CD8-positive, alpha-beta memory T cell (primary cell): ENCODE results near the gene FGD5. TPM values are rescaled to one million over a fixed set of nuclear protein-coding genes. Genes with fewer than 3 reads are reported as not detected.

Experiments used
- CTCF ChIA-PET: fragments of 350-600 bp; sonication (Branson Sonifier 250); formaldehyde crosslinking; loops from one replicate; lab custom pipeline; 2021; ENCODE audit warnings: antibody characterized with exemption; lab: Charles Lee
- POLR2A ChIA-PET: fragments of 350-600 bp; sonication (Branson Sonifier 250); formaldehyde crosslinking; loops from one replicate; lab custom pipeline; 2021; ENCODE audit warnings: antibody characterized with exemption; lab: Charles Lee
- DNase-seq, 5 donors: peaks; one replicate each; pipeline versions ENCODE4 v3.0.0 to v3.0.0-alpha.2; 2020 to 2022; ENCODE audit warnings: mixed read lengths in 1 of 5
- H3K27ac ChIP-seq: one replicate; pipeline ENCODE4 v1.7.0; 2013; ENCODE audit warnings: low read depth, mild to moderate bottlenecking, low read length, moderate library complexity
- H3K27me3 ChIP-seq: 2 replicates; pipeline ENCODE4 v1.7.0; 2013; ENCODE audit warnings: low read length, mild to moderate bottlenecking; ENCODE audit not compliant: insufficient read depth, poor library complexity, severe bottlenecking
- H3K36me3 ChIP-seq: 2 replicates; pipeline ENCODE4 v1.7.0; 2013; ENCODE audit warnings: mild to moderate bottlenecking, low read length, moderate library complexity; ENCODE audit not compliant: insufficient read depth
- H3K4me1 ChIP-seq: 2 replicates; pipeline ENCODE4 v1.7.0; 2013; ENCODE audit warnings: mild to moderate bottlenecking, low read length, moderate library complexity; ENCODE audit not compliant: insufficient read depth
- H3K4me3 ChIP-seq: 2 replicates; pipeline ENCODE4 v1.7.0; 2013; ENCODE audit warnings: mild to moderate bottlenecking, low read length
- H3K9me3 ChIP-seq: 2 replicates; pipeline ENCODE4 v1.7.0; 2013; ENCODE audit warnings: mild to moderate bottlenecking, low read length
- H3K27ac Mint-ChIP-seq, 8 donors: one replicate each; pipeline ENCODE4 v1.8.0; 2020 to 2021; ENCODE audit warnings: mixed read lengths in 8 of 8, mild to moderate bottlenecking in 6 of 8, inconsistent platforms in 3 of 8, moderate library complexity in 3 of 8
- H3K27me3 Mint-ChIP-seq, 2 donors: one replicate each; pipeline ENCODE4 v1.8.0; 2020 to 2021; ENCODE audit warnings: mixed read lengths in 2 of 2, mild to moderate bottlenecking in 1 of 2, moderate library complexity in 1 of 2
- H3K36me3 Mint-ChIP-seq, 3 donors: one replicate each; pipeline ENCODE4 v1.8.0; 2020 to 2021; ENCODE audit warnings: mixed read lengths in 3 of 3, inconsistent platforms in 1 of 3, mild to moderate bottlenecking in 1 of 3
- H3K4me1 Mint-ChIP-seq, 3 donors: one replicate each; pipeline ENCODE4 v1.8.0; 2020 to 2021; ENCODE audit warnings: mixed read lengths in 3 of 3, inconsistent platforms in 1 of 3, mild to moderate bottlenecking in 1 of 3
- H3K4me3 Mint-ChIP-seq, 7 donors: one replicate each; pipeline ENCODE4 v1.8.0; 2020 to 2021; ENCODE audit warnings: mixed read lengths in 7 of 7, mild to moderate bottlenecking in 6 of 7, moderate library complexity in 4 of 7, inconsistent platforms in 2 of 7
- H3K9me3 Mint-ChIP-seq, 5 donors: one replicate each; pipeline ENCODE4 v1.8.0; 2020 to 2022; ENCODE audit warnings: mixed read lengths in 5 of 5, mild to moderate bottlenecking in 3 of 5, moderate library complexity in 2 of 5, inconsistent platforms in 1 of 5
- polyA plus RNA-seq: library from polyadenylated mRNA; unstranded; fragments of 300-500 nt; fragmentation: Illumina TruSeq; gene quantifications from one replicate; pipeline ENCODE4 v1.2.3, GENCODE V29; 2021
- total RNA-seq, 2 experiments: library from RNA; stranded (reverse); gene quantifications; one replicate each; pipeline ENCODE4 v1.2.3, GENCODE V29; 2021

Gene FGD5
- total and polyA plus RNA-seq, 3 experiments from 2014 or later, result not detected

DNA sequence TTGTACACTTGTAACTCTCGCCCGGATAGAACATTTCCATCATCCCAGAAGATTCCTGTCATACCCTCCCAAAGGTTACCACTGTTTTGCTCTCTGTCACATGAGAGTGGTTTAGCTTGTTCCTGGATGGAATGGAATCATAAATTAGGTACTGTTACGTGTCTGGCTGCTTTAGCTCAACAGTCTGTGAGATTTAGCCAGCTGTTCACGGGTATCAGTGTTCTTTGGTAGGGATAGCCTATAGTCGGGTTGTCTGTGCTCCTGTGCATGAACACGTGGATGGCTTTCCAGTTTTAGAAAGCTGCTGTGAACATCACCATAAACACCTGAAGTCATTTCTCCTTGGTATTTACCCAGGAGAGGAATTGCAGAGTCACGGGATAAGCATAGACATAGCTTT is 70.4 kb downstream of the FGD5 start:
- peaks cover 0 to 3% (median 0%) of the 10 kb centered on the region in 3 donors for H3K36me3 Mint-ChIP-seq
- Histone ChIP-seq H3K27ac (no peak overlapping the region), H3K9me3 (no peaks in the 10 kb centered on the region), H3K27me3 (no peaks in the 10 kb centered on the region), H3K4me1 (peaks cover 21% of the 10 kb centered on the region), H3K4me3 (no peak overlapping the region), H3K36me3 (no peaks in the 10 kb centered on the region)
- H3K27ac Mint-ChIP-seq, result no peak overlapping the region
- no peak overlapping the region for H3K4me3 Mint-ChIP-seq
- ChIA-PET POLR2A (no interaction called here), CTCF (interaction anchor here (1.6 kb wide), 1 partner anchor 32 kb away, joined by 4 read pairs; no protein-coding TSS in a partner anchor)
- DNase-seq, result no peak
- H3K27me3 Mint-ChIP-seq, result peaks cover 12 to 15% of the 10 kb centered on the region in 2 donors
- peaks cover 16 to 33% (median 25%) of the 10 kb centered on the region in 3 donors for H3K4me1 Mint-ChIP-seq
- H3K9me3 Mint-ChIP-seq, result no peaks in the 10 kb centered on the region

DNA sequence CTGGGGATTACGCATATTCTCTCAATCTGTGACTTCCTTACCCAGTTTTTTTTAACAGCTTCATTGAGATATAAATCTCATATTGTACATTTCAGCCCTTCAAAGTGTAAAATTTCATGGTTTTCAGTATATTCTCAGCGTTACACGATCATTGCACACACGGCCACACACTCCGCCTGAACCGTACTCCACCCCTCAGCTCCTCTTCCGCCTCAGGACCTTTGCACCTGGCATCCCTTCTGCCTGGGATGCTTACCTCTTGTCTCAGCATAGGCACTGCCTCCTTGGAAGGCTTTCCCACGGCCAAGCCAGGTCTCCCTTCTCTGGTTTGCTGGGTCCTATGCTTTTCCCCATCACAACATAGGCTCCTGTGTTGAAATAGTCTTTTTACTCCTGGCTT is 71.2 kb downstream of the FGD5 start:
- Histone ChIP-seq H3K27me3 (no peaks in the 10 kb centered on the region), H3K4me3 (no peak overlapping the region), H3K27ac (no peak overlapping the region), H3K9me3 (no peaks in the 10 kb centered on the region), H3K4me1 (peaks cover 14% of the 10 kb centered on the region), H3K36me3 (no peaks in the 10 kb centered on the region)
- H3K4me1 Mint-ChIP-seq, result peaks cover 10 to 26% (median 17%) of the 10 kb centered on the region in 3 donors
- peaks cover 0 to 3% (median 0%) of the 10 kb centered on the region in 3 donors for H3K36me3 Mint-ChIP-seq
- H3K4me3 Mint-ChIP-seq, result no peak overlapping the region
- no peaks in the 10 kb centered on the region for H3K9me3 Mint-ChIP-seq
- CTCF ChIA-PET, result no interaction called here
- peak overlapping the region in 1 of 8 donors; percentile 21 for H3K27ac Mint-ChIP-seq
- peaks cover 12 to 16% of the 10 kb centered on the region in 2 donors for H3K27me3 Mint-ChIP-seq
- no peak for DNase-seq
- POLR2A ChIA-PET, result no interaction called here

DNA sequence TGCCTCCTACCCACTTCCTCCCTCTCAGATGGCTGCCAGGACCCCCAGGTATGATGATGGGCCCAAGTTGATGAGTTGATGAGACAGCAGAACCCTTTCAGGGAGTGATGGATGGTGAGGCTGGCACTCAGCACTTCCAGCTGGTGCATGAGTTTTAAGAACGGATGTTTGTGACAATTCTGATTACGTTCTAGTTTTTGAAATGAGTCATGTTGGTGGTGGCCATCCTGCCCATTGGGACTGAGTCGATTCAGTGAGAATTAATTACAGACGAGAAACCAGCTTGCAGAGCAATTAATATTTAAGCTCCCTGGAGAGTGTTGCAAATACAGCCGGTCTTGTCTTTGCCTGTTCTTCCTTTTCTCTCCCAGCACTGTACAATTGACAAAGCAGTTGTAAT is 71.7 kb downstream of the FGD5 start:
- H3K9me3 ChIP-seq, result no peaks in the 10 kb centered on the region
- no peak overlapping the region for H3K4me3 ChIP-seq
- Mint-ChIP-seq H3K4me1 (peaks cover 5 to 20% (median 12%) of the 10 kb centered on the region in 3 donors), H3K27ac (peak overlapping the region in 1 of 8 donors; percentile 21), H3K4me3 (no peak overlapping the region), H3K36me3 (peaks cover 0 to 3% (median 0%) of the 10 kb centered on the region in 3 donors), H3K27me3 (peaks cover 10 to 19% of the 10 kb centered on the region in 2 donors), H3K9me3 (no peaks in the 10 kb centered on the region)
- DNase-seq, result no peak
- H3K4me1 ChIP-seq, result peaks cover 9% of the 10 kb centered on the region
- ChIA-PET POLR2A (no interaction called here), CTCF (no interaction called here)
- no peaks in the 10 kb centered on the region for H3K36me3 ChIP-seq
- no peaks in the 10 kb centered on the region for H3K27me3 ChIP-seq
- H3K27ac ChIP-seq, result no peak overlapping the region

GRCh38 chr3:14891135-14892132 is 72.7 kb downstream of the FGD5 start:
- H3K27me3 ChIP-seq, result no peaks in the 10 kb centered on the region
- H3K4me3 Mint-ChIP-seq, result no peak overlapping the region
- peaks cover 3 to 11% (median 8%) of the 10 kb centered on the region in 3 donors for H3K4me1 Mint-ChIP-seq
- H3K27me3 Mint-ChIP-seq, result peaks cover 9 to 18% of the 10 kb centered on the region in 2 donors
- H3K36me3 ChIP-seq, result no peaks in the 10 kb centered on the region
- no peak overlapping the region for H3K27ac Mint-ChIP-seq
- CTCF ChIA-PET, result interaction anchor here (0.8 kb wide), 1 partner anchor 13 kb away, joined by 3 read pairs; no protein-coding TSS in a partner anchor
- POLR2A ChIA-PET, result no interaction called here
- no peak overlapping the region for H3K4me3 ChIP-seq
- no peak for DNase-seq
- no peaks in the 10 kb centered on the region for H3K4me1 ChIP-seq
- H3K9me3 ChIP-seq, result no peaks in the 10 kb centered on the region
- peaks cover 0 to 3% (median 0%) of the 10 kb centered on the region in 3 donors for H3K36me3 Mint-ChIP-seq
- H3K27ac ChIP-seq, result no peak overlapping the region
- no peaks in the 10 kb centered on the region for H3K9me3 Mint-ChIP-seq

GRCh38 chr3:14892226-14892625 is 73.5 kb downstream of the FGD5 start:
- CTCF ChIA-PET, result interaction anchor here (1.5 kb wide), 1 partner anchor 29 kb away, joined by 3 read pairs; no protein-coding TSS in a partner anchor
- no peaks in the 10 kb centered on the region for H3K27me3 ChIP-seq
- Mint-ChIP-seq H3K4me1 (peaks cover 3 to 8% (median 3%) of the 10 kb centered on the region in 3 donors), H3K27ac (no peak overlapping the region), H3K36me3 (peaks cover 0 to 3% (median 0%) of the 10 kb centered on the region in 3 donors), H3K9me3 (no peaks in the 10 kb centered on the region), H3K4me3 (no peak overlapping the region), H3K27me3 (peaks cover 4 to 20% of the 10 kb centered on the region in 2 donors)
- H3K36me3 ChIP-seq, result no peaks in the 10 kb centered on the region
- H3K4me3 ChIP-seq, result no peak overlapping the region
- no peaks in the 10 kb centered on the region for H3K4me1 ChIP-seq
- DNase-seq, result no peak
- no peak overlapping the region for H3K27ac ChIP-seq
- POLR2A ChIA-PET, result no interaction called here
- no peaks in the 10 kb centered on the region for H3K9me3 ChIP-seq

DNA sequence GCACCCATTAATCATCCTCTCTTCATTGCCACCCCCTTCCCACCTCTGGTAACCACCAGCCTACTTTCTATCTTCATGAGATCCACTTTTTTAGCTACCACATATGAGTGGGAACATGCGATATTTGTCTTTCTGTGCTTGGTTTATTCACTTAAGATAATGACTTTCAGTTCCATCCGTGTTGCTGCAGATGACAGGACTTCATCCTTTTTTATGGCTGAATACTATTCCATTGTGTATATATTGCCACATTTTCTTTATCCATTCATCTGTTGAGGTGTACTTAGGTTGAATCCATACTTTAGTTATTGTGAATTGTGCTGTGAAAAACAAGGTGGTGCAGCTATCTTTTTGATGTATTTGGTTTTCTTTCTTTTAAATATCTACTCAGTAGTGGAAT is 75.3 kb downstream of the FGD5 start:
- H3K9me3 ChIP-seq, result no peaks in the 10 kb centered on the region
- Mint-ChIP-seq H3K4me1 (peaks cover 3 to 8% (median 4%) of the 10 kb centered on the region in 3 donors), H3K9me3 (no peaks in the 10 kb centered on the region), H3K27ac (no peak overlapping the region), H3K4me3 (no peak overlapping the region), H3K36me3 (peaks cover 0 to 3% (median 0%) of the 10 kb centered on the region in 3 donors), H3K27me3 (peaks cover 0 to 29% of the 10 kb centered on the region in 2 donors)
- H3K4me1 ChIP-seq, result no peaks in the 10 kb centered on the region
- no peaks in the 10 kb centered on the region for H3K36me3 ChIP-seq
- ChIA-PET POLR2A (no interaction called here), CTCF (interaction anchor here (0.8 kb wide), 1 partner anchor 8 kb away, joined by 3 read pairs; no protein-coding TSS in a partner anchor)
- H3K4me3 ChIP-seq, result no peak overlapping the region
- H3K27me3 ChIP-seq, result no peaks in the 10 kb centered on the region
- H3K27ac ChIP-seq, result no peak overlapping the region
- no peak for DNase-seq

DNA sequence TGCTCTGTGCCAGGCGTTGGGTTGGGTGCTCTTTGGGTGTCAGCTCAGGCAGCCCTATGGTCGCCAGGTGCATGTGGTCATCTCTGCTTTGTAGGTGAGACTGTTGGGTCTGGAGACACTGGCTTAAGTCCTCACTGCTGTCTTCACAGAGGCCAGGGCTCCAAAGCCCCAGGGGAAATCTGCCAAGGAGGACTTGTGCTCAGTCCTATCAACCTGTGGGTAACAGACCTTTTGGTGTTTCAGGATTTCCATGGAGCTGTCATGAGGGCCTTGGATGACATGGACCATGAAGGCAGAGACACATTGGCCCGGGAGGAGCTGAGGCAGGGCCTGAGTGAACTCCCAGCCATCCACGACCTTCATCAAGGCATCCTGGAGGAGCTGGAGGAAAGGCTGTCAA is 78.5 kb downstream of the FGD5 start:
- ChIA-PET POLR2A (no interaction called here), CTCF (interaction anchor here (0.9 kb wide), 1 partner anchor 34 kb away, joined by 3 read pairs; no protein-coding TSS in a partner anchor)
- no peaks in the 10 kb centered on the region for H3K27me3 ChIP-seq
- Mint-ChIP-seq H3K27me3 (peaks cover 8 to 49% of the 10 kb centered on the region in 2 donors), H3K27ac (no peak overlapping the region), H3K9me3 (no peaks in the 10 kb centered on the region), H3K4me3 (no peak overlapping the region), H3K4me1 (peaks cover 0 to 3% (median 0%) of the 10 kb centered on the region in 3 donors), H3K36me3 (peaks cover 0 to 3% (median 0%) of the 10 kb centered on the region in 3 donors)
- H3K27ac ChIP-seq, result no peak overlapping the region
- H3K4me3 ChIP-seq, result no peak overlapping the region
- no peaks in the 10 kb centered on the region for H3K4me1 ChIP-seq
- DNase-seq, result no peak
- H3K36me3 ChIP-seq, result no peaks in the 10 kb centered on the region
- H3K9me3 ChIP-seq, result no peaks in the 10 kb centered on the region

DNA sequence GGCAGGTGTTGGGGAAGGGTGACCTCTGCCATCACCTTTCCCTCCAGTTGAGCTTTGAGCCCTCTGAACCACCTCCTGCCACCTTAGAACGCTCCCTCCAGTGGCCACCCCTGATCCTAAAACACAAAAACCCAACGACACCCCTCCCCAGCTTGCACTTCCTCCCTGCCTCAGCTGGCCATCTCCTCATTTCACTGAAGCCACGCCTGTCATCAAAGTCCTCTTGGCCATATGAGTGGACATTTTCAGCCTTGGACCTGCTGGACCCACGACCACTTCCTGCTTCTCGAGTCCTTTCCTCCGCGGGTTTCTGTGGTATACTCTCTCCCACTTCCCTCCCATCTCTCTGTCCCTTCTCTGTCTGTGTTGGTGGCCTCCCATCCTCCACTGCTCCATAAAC is 80.2 kb downstream of the FGD5 start:
- Mint-ChIP-seq H3K4me1 (peaks cover 0 to 3% (median 0%) of the 10 kb centered on the region in 3 donors), H3K9me3 (no peaks in the 10 kb centered on the region), H3K36me3 (peaks cover 0 to 2% (median 0%) of the 10 kb centered on the region in 3 donors), H3K27ac (no peak overlapping the region), H3K27me3 (peaks cover 9 to 51% of the 10 kb centered on the region in 2 donors), H3K4me3 (no peak overlapping the region)
- ChIA-PET CTCF (no interaction called here), POLR2A (no interaction called here)
- H3K27me3 ChIP-seq, result no peaks in the 10 kb centered on the region
- no peaks in the 10 kb centered on the region for H3K9me3 ChIP-seq
- H3K36me3 ChIP-seq, result no peaks in the 10 kb centered on the region
- no peak for DNase-seq
- no peaks in the 10 kb centered on the region for H3K4me1 ChIP-seq
- no peak overlapping the region for H3K27ac ChIP-seq
- H3K4me3 ChIP-seq, result no peak overlapping the region
